HFFc6 (cell line): ENCODE measurements around the gene PXYLP1. TPM values are rescaled to one million over a fixed set of nuclear protein-coding genes. Genes with fewer than 3 reads are reported as not detected.
"Not testable (repeated sequence)": the region's sequence is repeated elsewhere in the genome, so short reads cannot be mapped to it uniquely, and the experiment has no call there.

ENCODE experiments used
- DNase-seq: peaks from one replicate; pipeline ENCODE4 v3.0.0-alpha.2; 2018
- H3K27ac Mint-ChIP-seq: 2 replicates; pipeline ENCODE4 v1.8.0; 2020; ENCODE audit warnings: mild to moderate bottlenecking, mixed read lengths
- H3K27me3 Mint-ChIP-seq: 2 replicates; pipeline ENCODE4 v1.8.0; 2021; ENCODE audit warnings: mild to moderate bottlenecking, moderate library complexity, mixed read lengths; ENCODE audit not compliant: insufficient read depth
- H3K36me3 Mint-ChIP-seq: 2 replicates; pipeline ENCODE4 v1.8.0; 2021; ENCODE audit warnings: low read depth, mixed read lengths
- H3K4me1 Mint-ChIP-seq: 2 replicates; pipeline ENCODE4 v1.8.0; 2020; ENCODE audit warnings: low read depth, mixed read lengths
- H3K4me3 Mint-ChIP-seq: 2 replicates; pipeline ENCODE4 v1.8.0; 2020; ENCODE audit warnings: mild to moderate bottlenecking, moderate library complexity, mixed read lengths
- H3K9me3 Mint-ChIP-seq: 2 replicates; pipeline ENCODE4 v1.8.0; 2020; ENCODE audit warnings: mild to moderate bottlenecking, mixed read lengths
- total RNA-seq, 6 experiments: library from RNA; stranded (reverse); fragmentation: NEBNext Ultra II Directional; extraction: Animal tissue kit (Norgen Biotek cat#: 25700); gene quantifications; 2 replicates in 1 of 6; 3 replicates in 5 of 6; pipeline ENCODE4 v1.2.3, GENCODE V29; 2021
- TF ChIP-seq, protein P1 (sequence below): fragments of 200-600 bp; sonication (generic); IDR thresholded peaks from 2 replicates; pipeline ENCODE4 v1.5.0; 2021; ENCODE audit warnings: antibody characterized with exemption, mild to moderate bottlenecking

The PXYLP1 gene
- total RNA-seq, 6 experiments from 2014 or later = 4.5 to 5.4 (median 4.6) TPM

GRCh38 chr3:141193066-141193830 lies 38.4 kb upstream of the PXYLP1 start:
- no peaks in the 10 kb centered on the region for H3K9me3 Mint-ChIP-seq
- DNase-seq = no peak
- H3K4me1 Mint-ChIP-seq = peaks cover 15% of the 10 kb centered on the region; the same call in 1 of the 2 replicates
- H3K27me3 Mint-ChIP-seq = peaks cover 26% of the 10 kb centered on the region
- no peaks in the 10 kb centered on the region for H3K36me3 Mint-ChIP-seq
- TF ChIP-seq, protein P1, sequence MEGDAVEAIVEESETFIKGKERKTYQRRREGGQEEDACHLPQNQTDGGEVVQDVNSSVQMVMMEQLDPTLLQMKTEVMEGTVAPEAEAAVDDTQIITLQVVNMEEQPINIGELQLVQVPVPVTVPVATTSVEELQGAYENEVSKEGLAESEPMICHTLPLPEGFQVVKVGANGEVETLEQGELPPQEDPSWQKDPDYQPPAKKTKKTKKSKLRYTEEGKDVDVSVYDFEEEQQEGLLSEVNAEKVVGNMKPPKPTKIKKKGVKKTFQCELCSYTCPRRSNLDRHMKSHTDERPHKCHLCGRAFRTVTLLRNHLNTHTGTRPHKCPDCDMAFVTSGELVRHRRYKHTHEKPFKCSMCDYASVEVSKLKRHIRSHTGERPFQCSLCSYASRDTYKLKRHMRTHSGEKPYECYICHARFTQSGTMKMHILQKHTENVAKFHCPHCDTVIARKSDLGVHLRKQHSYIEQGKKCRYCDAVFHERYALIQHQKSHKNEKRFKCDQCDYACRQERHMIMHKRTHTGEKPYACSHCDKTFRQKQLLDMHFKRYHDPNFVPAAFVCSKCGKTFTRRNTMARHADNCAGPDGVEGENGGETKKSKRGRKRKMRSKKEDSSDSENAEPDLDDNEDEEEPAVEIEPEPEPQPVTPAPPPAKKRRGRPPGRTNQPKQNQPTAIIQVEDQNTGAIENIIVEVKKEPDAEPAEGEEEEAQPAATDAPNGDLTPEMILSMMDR = no peak
- H3K4me3 Mint-ChIP-seq = no peak overlapping the region
- H3K27ac Mint-ChIP-seq = no peak overlapping the region

DNA sequence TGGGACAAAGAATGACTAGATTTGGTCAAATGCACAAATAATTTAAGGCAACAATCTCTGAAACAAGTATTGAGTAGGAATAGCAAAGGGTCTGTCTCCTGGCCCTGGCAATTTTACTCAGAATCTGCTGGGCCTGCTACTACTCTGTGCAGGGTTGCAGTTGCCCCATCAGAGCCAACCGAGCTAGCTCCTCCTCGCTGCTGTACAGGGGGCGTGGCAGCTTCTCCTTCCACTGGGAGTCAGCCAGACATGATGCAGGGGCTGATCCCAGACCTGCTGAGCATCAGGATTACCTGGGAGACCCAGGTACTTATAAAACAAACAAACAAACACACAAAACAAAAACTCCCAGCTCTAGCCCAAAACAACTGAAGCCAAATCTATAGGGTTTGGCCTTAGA lies 30.5 kb upstream of the PXYLP1 start:
- no peak overlapping the region for H3K27ac Mint-ChIP-seq

GRCh38 chr3:141202682-141203081 lies 28.9 kb upstream of the PXYLP1 start:
- Mint-ChIP-seq H3K36me3 (no peaks in the 10 kb centered on the region), H3K4me1 (no peaks in the 10 kb centered on the region), H3K27ac (no peak overlapping the region), H3K4me3 (no peak overlapping the region), H3K27me3 (peaks cover 32% of the 10 kb centered on the region), H3K9me3 (no peaks in the 10 kb centered on the region)
- TF ChIP-seq, protein P1 = no peak
- no peak for DNase-seq

More for the DNA sequence above, 30.5 kb upstream of the PXYLP1 start:
- no peak for DNase-seq
- Mint-ChIP-seq H3K27me3 (peaks cover 38% of the 10 kb centered on the region), H3K4me3 (no peak overlapping the region), H3K36me3 (no peaks in the 10 kb centered on the region), H3K4me1 (no peaks in the 10 kb centered on the region), H3K9me3 (no peaks in the 10 kb centered on the region)
- TF ChIP-seq, protein P1 = no peak

DNA sequence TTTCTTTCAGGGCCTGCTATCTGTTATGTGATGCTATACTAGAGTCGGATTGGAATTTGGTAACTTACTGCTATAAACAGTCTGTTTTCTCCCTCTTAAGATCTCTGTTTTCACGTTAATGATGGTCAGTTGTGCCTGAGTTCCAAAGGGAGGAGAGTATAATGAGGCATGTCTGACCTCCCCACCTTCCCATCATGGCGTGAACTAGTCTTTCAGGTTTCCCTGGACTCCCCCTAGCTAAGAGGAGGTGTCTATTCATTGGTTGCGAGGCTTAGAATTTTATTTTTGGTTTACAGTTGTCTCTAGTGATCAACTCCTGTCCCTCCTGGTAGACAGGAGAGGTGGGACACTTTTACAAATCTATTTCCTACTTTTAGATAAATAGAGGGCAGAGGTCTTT lies 27.8 kb upstream of the PXYLP1 start:
- Mint-ChIP-seq H3K4me1 (no peaks in the 10 kb centered on the region), H3K4me3 (no peak overlapping the region), H3K27ac (no peak overlapping the region), H3K9me3 (no peaks in the 10 kb centered on the region), H3K36me3 (no peaks in the 10 kb centered on the region), H3K27me3 (peaks cover 28% of the 10 kb centered on the region)
- TF ChIP-seq, protein P1 = no peak
- no peak for DNase-seq

DNA sequence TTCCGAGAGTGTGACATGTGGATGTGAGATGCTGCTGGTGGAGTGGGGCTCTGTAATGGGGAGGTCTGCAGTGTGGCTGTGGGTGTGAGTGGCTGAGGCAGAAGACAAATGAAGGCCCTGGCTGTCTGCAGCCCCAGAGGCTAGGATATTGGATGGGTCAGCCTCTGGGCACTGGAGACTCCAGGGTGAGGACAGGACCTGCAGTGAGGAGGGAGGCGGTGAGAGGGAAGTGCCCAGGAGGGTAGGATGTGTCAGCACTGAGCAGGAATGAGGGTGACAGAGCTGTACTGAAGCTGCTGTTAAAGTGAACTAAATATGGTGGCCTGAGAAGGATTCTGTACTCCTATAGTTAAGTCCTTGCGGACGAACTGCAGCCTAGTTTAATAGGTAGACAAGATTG lies 27.3 kb upstream of the PXYLP1 start:
- no peak overlapping the region for H3K27ac Mint-ChIP-seq

GRCh38 chr3:141211306-141211705 lies 20.3 kb upstream of the PXYLP1 start:
- not testable (repeated sequence) for H3K27me3 Mint-ChIP-seq, H3K4me1 Mint-ChIP-seq, H3K9me3 Mint-ChIP-seq, H3K27ac Mint-ChIP-seq, DNase-seq, H3K4me3 Mint-ChIP-seq, H3K36me3 Mint-ChIP-seq

More for the DNA sequence above, 27.3 kb upstream of the PXYLP1 start:
- H3K4me3 Mint-ChIP-seq = no peak overlapping the region
- no peak for DNase-seq
- TF ChIP-seq, protein P1 = no peak
- peaks cover 23% of the 10 kb centered on the region for H3K27me3 Mint-ChIP-seq
- no peaks in the 10 kb centered on the region for H3K4me1 Mint-ChIP-seq
- H3K9me3 Mint-ChIP-seq = no peaks in the 10 kb centered on the region
- no peaks in the 10 kb centered on the region for H3K36me3 Mint-ChIP-seq
